ENCODE results near the gene FBXO38.

The FBXO38 gene

GRCh38 chr5:148477429-148477828 is 93.7 kb downstream of the FBXO38 start:
- DNase-seq: no peak

- no peak for DNase-seq
Measured at GRCh38 chr5:148482196-148482595, 98.4 kb downstream of the FBXO38 start.

GRCh38 chr5:148482697-148483462 is 99.1 kb downstream of the FBXO38 start:
- DNase-seq: no peak

GRCh38 chr5:148483750-148484149 is 100.0 kb downstream of the FBXO38 start:
- no peak for DNase-seq

GRCh38 chr5:148484651-148485050 is 100.9 kb downstream of the FBXO38 start:
- no peak for DNase-seq

- no peak for DNase-seq
Measured at GRCh38 chr5:148486456-148486855, 102.7 kb downstream of the FBXO38 start.

- no peak for DNase-seq
Measured at GRCh38 chr5:148488757-148489156, 105.0 kb downstream of the FBXO38 start.

- no peak for DNase-seq
Measured at GRCh38 chr5:148491015-148491792, 107.4 kb downstream of the FBXO38 start.

- no peak for DNase-seq
Measured at GRCh38 chr5:148491793-148492184, 108.0 kb downstream of the FBXO38 start.

- no peak for DNase-seq
Measured at GRCh38 chr5:148492351-148492750, 108.6 kb downstream of the FBXO38 start.

Measured in DMS153 (cell line).